A549 (cell line): ENCODE results near the gene UNC79.

Experiments used
- CEBPB ChIP-seq, 2 experiments: fragments of >200 bp in 1 of 2; sonication (Bioruptor Twin) in 1 of 2; formaldehyde crosslinking in 1 of 2; IDR thresholded peaks; 2 replicates each; pipeline ENCODE4 v1.6.1; 2012 to 2016
- CHD2 ChIP-seq: fragments of 150-350 bp; IDR thresholded peaks from 2 replicates; pipeline ENCODE4 v1.6.1; 2014; ENCODE audit warnings: low read length; ENCODE audit not compliant: partially characterized antibody
- CTCF ChIP-seq: fragments of >200 bp; sonication (Bioruptor Twin); formaldehyde crosslinking; IDR thresholded peaks from 3 replicates; pipeline ENCODE4 v1.5.1; 2016
- EP300 ChIP-seq, 2 experiments: fragments of >200 bp; sonication (Bioruptor Twin); formaldehyde crosslinking; IDR thresholded peaks; 2 replicates in 1 of 2; 3 replicates in 1 of 2; pipeline ENCODE4 v1.6.1; 2016 to 2017
- JUN ChIP-seq, 2 experiments: fragments of >200 bp; sonication (Bioruptor Twin); formaldehyde crosslinking; IDR thresholded peaks; 2 replicates in 1 of 2; 3 replicates in 1 of 2; pipeline ENCODE4 v1.6.1; 2016 to 2017
- MAFK ChIP-seq: fragments of 450-650 bp; IDR thresholded peaks from 2 replicates; pipeline ENCODE4 v1.6.1; 2014; ENCODE audit not compliant: partially characterized antibody
- MAX ChIP-seq: IDR thresholded peaks from 2 replicates; pipeline ENCODE4 v1.6.1; 2012
- MAZ ChIP-seq: fragments of 150-350 bp; IDR thresholded peaks from 2 replicates; pipeline ENCODE4 v1.6.1; 2014; ENCODE audit warnings: antibody characterized with exemption, low read depth, low read length, borderline replicate concordance
- PBX3 ChIP-seq: IDR thresholded peaks from 2 replicates; pipeline ENCODE4 v1.6.1; 2012
- RNF2 ChIP-seq: fragments of 200-600 bp; sonication (generic); IDR thresholded peaks from 2 replicates; pipeline ENCODE4 v1.6.1; 2016; ENCODE audit warnings: low read depth, mild to moderate bottlenecking, antibody characterized with exemption, moderate library complexity, borderline replicate concordance
- ZFP36 ChIP-seq: fragments of 450-650 bp; IDR thresholded peaks from 2 replicates; pipeline ENCODE4 v1.6.1; 2014; ENCODE audit warnings: borderline replicate concordance; ENCODE audit not compliant: partially characterized antibody

GRCh38 chr14:93729993-93730392, 299.3 kb downstream of the UNC79 start:
- TF ChIP-seq CTCF (no peak), RNF2 (no peak), EP300 (IDR thresholded peaks at IDR 0.05) (no peak), JUN (IDR thresholded peaks at IDR 0.05) (no peak), CHD2 (no peak), MAFK (no peak), MAZ (no peak), ZFP36 (no peak), MAX (no peak), PBX3 (no peak), CEBPB (IDR thresholded peaks at IDR 0.05) (no peak)
